IPS DF 4.7 (cell line): ENCODE data around the gene CHST12.
"Not testable (repeated sequence)": the region's sequence is repeated elsewhere in the genome, so short reads cannot be mapped to it uniquely, and the experiment has no call there.

Experiments
- DNase-seq: peaks from one replicate; pipeline ENCODE4 v3.0.0-alpha.2; 2013; ENCODE audit warnings: low spot score; ENCODE audit errors: extremely low read depth

Gene CHST12

GRCh38 chr7:2403014-2403717 lies at the start of gene CHST12:
Gene CHST12 (plus strand): TSS chr7:2403611. CDS start chr7:2432640, 29,029 bp downstream.
- DNase-seq: peak; percentile 36

- DNase-seq: peak; percentile 38
These were observed 49.5 kb upstream of the CHST12 start for GRCh38 chr7:2353936-2354185.

GRCh38 chr7:2354186-2354938 lies 49.0 kb upstream of the CHST12 start, which contains the start of gene EIF3B:
Gene EIF3B (plus strand): TSS chr7:2354827. CDS start chr7:2354922, 95 bp downstream.
- peak; percentile 41 for DNase-seq

GRCh38 chr7:2354939-2355704 lies 48.3 kb upstream of the CHST12 start:
- no peak for DNase-seq

- no peak for DNase-seq
These were observed 47.8 kb upstream of the CHST12 start for GRCh38 chr7:2355705-2356008.

GRCh38 chr7:2357165-2357564 lies 46.2 kb upstream of the CHST12 start:
- no peak for DNase-seq

GRCh38 chr7:2357571-2357970 lies 45.8 kb upstream of the CHST12 start:
- no peak for DNase-seq

- DNase-seq: no peak
These were observed 44.4 kb upstream of the CHST12 start for GRCh38 chr7:2358968-2359527.

GRCh38 chr7:2359610-2360009 lies 43.8 kb upstream of the CHST12 start:
- no peak for DNase-seq

GRCh38 chr7:2360796-2361195 lies 42.6 kb upstream of the CHST12 start:
- no peak for DNase-seq

- DNase-seq: no peak
These were observed 40.9 kb upstream of the CHST12 start for GRCh38 chr7:2362385-2363088.

- no peak for DNase-seq
These were observed 34.3 kb upstream of the CHST12 start for GRCh38 chr7:2369139-2369538.

GRCh38 chr7:2371329-2371728 lies 32.1 kb upstream of the CHST12 start:
- no peak for DNase-seq

- DNase-seq: no peak
These were observed 30.7 kb upstream of the CHST12 start for GRCh38 chr7:2372724-2373123.

GRCh38 chr7:2373124-2373556 lies 30.3 kb upstream of the CHST12 start:
- DNase-seq: no peak

- DNase-seq: no peak
These were observed 29.8 kb upstream of the CHST12 start for GRCh38 chr7:2373646-2374045.

GRCh38 chr7:2374401-2374800 lies 29.0 kb upstream of the CHST12 start:
- DNase-seq: no peak

GRCh38 chr7:2374830-2375728 lies 28.3 kb upstream of the CHST12 start:
- DNase-seq: no peak

GRCh38 chr7:2376351-2377154 lies 26.9 kb upstream of the CHST12 start:
- no peak for DNase-seq

- DNase-seq: not testable (repeated sequence)
These were observed 25.9 kb upstream of the CHST12 start for GRCh38 chr7:2377492-2377891.
